ENCODE results near the gene ELOB. TPM values are rescaled to one million over a fixed set of nuclear protein-coding genes. Genes with fewer than 3 reads are reported as not detected.

ELOB gene
- total and polyA plus RNA-seq, 2 experiments from 2014 or later = 255 to 642 TPM

DNA sequence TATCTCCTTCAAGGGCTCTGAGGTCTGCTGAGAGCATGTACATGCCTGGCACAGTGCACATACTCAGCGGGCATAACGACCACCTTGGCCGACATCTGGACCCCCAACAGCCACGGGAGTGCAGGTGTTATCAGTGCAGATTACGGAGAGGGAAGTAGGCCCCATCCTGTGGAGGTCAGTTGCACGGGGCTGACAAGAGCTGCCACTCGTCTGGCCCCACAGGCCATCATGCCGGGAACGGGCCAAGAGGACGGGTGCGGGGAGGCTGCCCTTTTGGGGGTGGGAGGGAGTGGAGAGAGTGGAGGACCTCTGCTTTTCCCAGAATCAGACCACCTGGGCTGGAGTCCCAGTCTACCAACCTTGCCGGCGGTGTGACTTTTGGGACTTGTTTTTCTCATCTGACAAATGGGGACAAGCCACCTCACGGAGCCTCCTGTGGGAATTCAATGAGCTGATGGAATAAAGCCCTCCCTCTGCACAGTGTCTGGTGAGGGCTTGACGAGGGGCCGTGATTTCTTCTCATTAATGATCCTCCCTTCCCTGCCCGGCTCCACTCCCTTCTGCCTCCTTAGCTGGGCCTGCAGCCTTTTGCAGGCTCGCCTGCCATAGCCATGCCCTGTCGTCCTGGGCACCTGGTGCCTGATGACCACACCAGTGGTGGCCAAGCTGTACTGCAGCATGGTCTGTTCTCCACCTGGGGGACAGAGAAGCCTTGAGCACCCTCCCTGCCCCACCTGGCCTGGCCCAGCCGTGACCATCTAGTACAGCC lies 5.7 kb upstream of the ELOB start:
- no peak overlapping the region for H2AFZ ChIP-seq
- peaks cover 14% of the 10 kb centered on the region for H3K79me2 ChIP-seq
- no peaks in the 10 kb centered on the region for H3K9me3 ChIP-seq (ENCODE audit: low read depth)
- TF ChIP-seq EZH2phosphoT487 (IDR thresholded peaks at IDR 0.05; ENCODE audit: low read depth, severe bottlenecking, unreplicated experiment) (no peak), EZH2 (IDR thresholded peaks at IDR 0.05; ENCODE audit: borderline replicate concordance) (no peak)
- TF ChIP-seq, protein P1, sequence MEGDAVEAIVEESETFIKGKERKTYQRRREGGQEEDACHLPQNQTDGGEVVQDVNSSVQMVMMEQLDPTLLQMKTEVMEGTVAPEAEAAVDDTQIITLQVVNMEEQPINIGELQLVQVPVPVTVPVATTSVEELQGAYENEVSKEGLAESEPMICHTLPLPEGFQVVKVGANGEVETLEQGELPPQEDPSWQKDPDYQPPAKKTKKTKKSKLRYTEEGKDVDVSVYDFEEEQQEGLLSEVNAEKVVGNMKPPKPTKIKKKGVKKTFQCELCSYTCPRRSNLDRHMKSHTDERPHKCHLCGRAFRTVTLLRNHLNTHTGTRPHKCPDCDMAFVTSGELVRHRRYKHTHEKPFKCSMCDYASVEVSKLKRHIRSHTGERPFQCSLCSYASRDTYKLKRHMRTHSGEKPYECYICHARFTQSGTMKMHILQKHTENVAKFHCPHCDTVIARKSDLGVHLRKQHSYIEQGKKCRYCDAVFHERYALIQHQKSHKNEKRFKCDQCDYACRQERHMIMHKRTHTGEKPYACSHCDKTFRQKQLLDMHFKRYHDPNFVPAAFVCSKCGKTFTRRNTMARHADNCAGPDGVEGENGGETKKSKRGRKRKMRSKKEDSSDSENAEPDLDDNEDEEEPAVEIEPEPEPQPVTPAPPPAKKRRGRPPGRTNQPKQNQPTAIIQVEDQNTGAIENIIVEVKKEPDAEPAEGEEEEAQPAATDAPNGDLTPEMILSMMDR (IDR thresholded peaks at IDR 0.05; ENCODE audit: poor library complexity) = no peak
- WGBS (ENCODE audit: low lambda C conversion rate, missing lambda C conversion rate) = 83% methylated on average over 20 of the region's 20 CpGs
- no peak overlapping the region for H3K27ac ChIP-seq
- no peaks in the 10 kb centered on the region for H3K27me3 ChIP-seq
- no peak overlapping the region for H3K4me2 ChIP-seq
- DNase-seq (ENCODE audit: low spot score) = no peak
- no peak overlapping the region for H3K4me3 ChIP-seq
- no peaks in the 10 kb centered on the region for H4K20me1 ChIP-seq (ENCODE audit: insufficient read depth, poor library complexity, severe bottlenecking)
- peaks cover 13% of the 10 kb centered on the region for H3K4me1 ChIP-seq (ENCODE audit: insufficient read depth)
- no peaks in the 10 kb centered on the region for H3K9me2 ChIP-seq (replicated peaks; ENCODE audit: insufficient read depth)
- no peaks in the 10 kb centered on the region for H3K36me3 ChIP-seq (replicated peaks; ENCODE audit: insufficient read depth, low read depth)

DNA sequence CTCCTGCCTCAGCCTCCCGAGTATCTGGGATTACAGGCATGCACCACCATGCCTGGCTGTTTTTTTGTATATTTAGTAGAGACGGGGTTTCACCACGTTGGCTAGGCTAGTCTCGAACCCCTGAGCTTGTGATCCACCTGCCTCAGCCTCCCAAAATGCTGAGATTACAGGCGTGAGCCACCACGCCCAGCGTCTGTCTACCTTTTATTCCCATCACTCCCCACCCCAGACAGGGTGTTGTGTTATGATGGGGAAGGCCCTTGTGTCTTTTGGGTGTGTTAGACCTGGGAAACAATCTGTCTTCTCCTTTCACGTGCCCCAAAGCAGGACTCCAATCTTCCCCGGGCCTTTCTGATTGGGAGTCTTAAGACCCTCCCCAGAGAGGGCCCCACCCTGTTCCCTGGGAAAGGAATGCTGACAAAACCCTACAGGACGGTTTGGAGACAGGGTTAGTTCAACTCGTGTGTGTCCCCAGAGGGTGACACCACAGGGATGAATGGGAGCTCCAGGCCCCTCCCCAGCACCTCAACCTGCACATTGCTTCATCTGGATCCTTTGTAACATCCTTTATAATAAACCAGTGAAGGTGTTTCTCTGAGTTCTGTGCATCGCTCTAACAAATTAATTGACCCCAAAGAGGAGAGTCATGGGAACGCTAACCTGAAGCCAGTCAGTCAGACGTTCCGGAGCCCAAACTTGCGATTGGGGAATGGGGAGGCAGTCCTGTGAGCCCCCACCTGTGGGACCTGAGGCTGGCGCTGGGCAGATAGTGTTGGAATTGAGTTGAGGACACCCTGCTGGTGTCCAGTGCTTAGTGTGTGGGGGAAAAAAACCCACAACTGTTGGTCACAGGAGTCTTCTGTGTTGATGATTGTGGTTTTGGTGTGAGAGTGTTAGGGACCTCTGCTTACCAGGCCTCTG lies 3.2 kb upstream of the ELOB start:
- Histone ChIP-seq H3K36me3 (replicated peaks; ENCODE audit: insufficient read depth, low read depth) (no peaks in the 10 kb centered on the region), H3K4me1 (ENCODE audit: insufficient read depth) (peaks cover 21% of the 10 kb centered on the region), H3K9me2 (replicated peaks; ENCODE audit: insufficient read depth) (no peaks in the 10 kb centered on the region), H3K4me3 (no peak overlapping the region), H3K27me3 (no peaks in the 10 kb centered on the region), H3K4me2 (no peak overlapping the region), H3K27ac (no peak overlapping the region), H4K20me1 (ENCODE audit: insufficient read depth, poor library complexity, severe bottlenecking) (peaks cover 7% of the 10 kb centered on the region), H2AFZ (no peak overlapping the region), H3K9me3 (ENCODE audit: low read depth) (no peaks in the 10 kb centered on the region), H3K79me2 (peaks cover 36% of the 10 kb centered on the region)
- TF ChIP-seq EZH2 (IDR thresholded peaks at IDR 0.05; ENCODE audit: borderline replicate concordance) (no peak), EZH2phosphoT487 (IDR thresholded peaks at IDR 0.05; ENCODE audit: low read depth, severe bottlenecking, unreplicated experiment) (no peak)
- TF ChIP-seq, protein P1 (IDR thresholded peaks at IDR 0.05; ENCODE audit: poor library complexity) = no peak
- WGBS (ENCODE audit: low lambda C conversion rate, missing lambda C conversion rate) = 69% methylated on average over 17 of the region's 17 CpGs
- no peak for DNase-seq (ENCODE audit: low spot score)

GRCh38 chr16:2779151-2779920 lies 2.3 kb upstream of the ELOB start:
- Histone ChIP-seq H3K9me2 (replicated peaks; ENCODE audit: insufficient read depth) (no peaks in the 10 kb centered on the region), H3K79me2 (peaks cover 44% of the 10 kb centered on the region), H2AFZ (no peak overlapping the region), H3K27me3 (no peaks in the 10 kb centered on the region), H3K36me3 (replicated peaks; ENCODE audit: insufficient read depth, low read depth) (no peaks in the 10 kb centered on the region), H3K4me2 (peak overlapping the region; percentile 79), H3K9me3 (ENCODE audit: low read depth) (no peaks in the 10 kb centered on the region), H3K27ac (peak overlapping the region; percentile 100), H3K4me3 (no peak overlapping the region), H4K20me1 (ENCODE audit: insufficient read depth, poor library complexity, severe bottlenecking) (peaks cover 7% of the 10 kb centered on the region), H3K4me1 (ENCODE audit: insufficient read depth) (peaks cover 23% of the 10 kb centered on the region)
- no peak for DNase-seq (ENCODE audit: low spot score)
- TF ChIP-seq, protein P1 (IDR thresholded peaks at IDR 0.05; ENCODE audit: poor library complexity) = no peak
- TF ChIP-seq EZH2phosphoT487 (IDR thresholded peaks at IDR 0.05; ENCODE audit: low read depth, severe bottlenecking, unreplicated experiment) (no peak), EZH2 (IDR thresholded peaks at IDR 0.05; ENCODE audit: borderline replicate concordance) (no peak)
- 92% methylated on average over 22 of the region's 23 CpGs for WGBS (ENCODE audit: low lambda C conversion rate, missing lambda C conversion rate)

Measured in hepatocyte (in vitro differentiated cells).